ENCODE results near the gene FAM149A.

- TF ChIP-seq CTCF (optimal IDR thresholded peaks at IDR 0.05 in 1 of 3, IDR thresholded peaks at IDR 0.05 in 1 of 3, conservative IDR thresholded peaks at IDR 0.05 in 1 of 3; ENCODE audit: extremely low read depth in 1 of 3, insufficient read depth in 2 of 3, low read length in 3 of 3) (peak in 2 of 3 experiments; percentile 25 to 44), EZH2 (IDR thresholded peaks at IDR 0.05; ENCODE audit: low read length) (no peak)
Observed at GRCh38 chr4:186191200-186192065, 86.9 kb downstream of the FAM149A start, which contains the start of gene CYP4V2.

Data from keratinocyte (primary cell).